NCI-H187 (cell line): ENCODE data around the gene ERCC5.

Source experiments
- DNase-seq, 2 experiments: peaks; one replicate each; lab custom pipeline; 2025; lab: John Stamatoyannopoulos, UW

The ERCC5 gene

GRCh38 chr13:102845289-102845629 lies 573 bp upstream of the ERCC5 start:
- no peak for DNase-seq

GRCh38 chr13:102846261-102847015 lies 606 bp downstream of the ERCC5 start:
- peak in 1 of 2 experiments; percentile 67 for DNase-seq

GRCh38 chr13:102847272-102848234 lies 1.7 kb downstream of the ERCC5 start:
- no peak for DNase-seq

GRCh38 chr13:102848956-102849355 lies 3.1 kb downstream of the ERCC5 start:
- no peak for DNase-seq

GRCh38 chr13:102852556-102852955 lies 6.7 kb downstream of the ERCC5 start:
- DNase-seq = no peak

GRCh38 chr13:102854675-102855074 lies 8.8 kb downstream of the ERCC5 start:
- no peak for DNase-seq

GRCh38 chr13:102856557-102856956 lies 10.7 kb downstream of the ERCC5 start:
- no peak for DNase-seq

- DNase-seq = no peak
Measured at GRCh38 chr13:102862624-102863210, 16.9 kb downstream of the ERCC5 start.

- DNase-seq = no peak
Measured at GRCh38 chr13:102863590-102863989, 17.8 kb downstream of the ERCC5 start.

GRCh38 chr13:102868366-102868936 lies 22.6 kb downstream of the ERCC5 start:
- no peak for DNase-seq

GRCh38 chr13:102869948-102870676 lies 24.3 kb downstream of the ERCC5 start:
- no peak for DNase-seq

GRCh38 chr13:102870677-102871415 lies 25.0 kb downstream of the ERCC5 start:
- DNase-seq = peak; percentile 24 to 50

GRCh38 chr13:102872131-102872530 lies 26.3 kb downstream of the ERCC5 start:
- DNase-seq = no peak

GRCh38 chr13:102872531-102872930 lies 26.7 kb downstream of the ERCC5 start:
- no peak for DNase-seq

- no peak for DNase-seq
Measured at GRCh38 chr13:102873653-102874052, 27.8 kb downstream of the ERCC5 start.

GRCh38 chr13:102875256-102875655 lies 29.4 kb downstream of the ERCC5 start:
- no peak for DNase-seq

GRCh38 chr13:102877303-102877702 lies 31.5 kb downstream of the ERCC5 start:
- DNase-seq = no peak

- no peak for DNase-seq
Measured at GRCh38 chr13:102878481-102878880, 32.6 kb downstream of the ERCC5 start.

GRCh38 chr13:102879793-102880499 lies 34.1 kb downstream of the ERCC5 start:
- no peak for DNase-seq
